GM10248 (cell line): Measurements from ENCODE around the gene CPNE5.

ENCODE experiments used
- CTCF ChIA-PET: fragments of 300-600 bp; sonication (Branson Sonifier 250); formaldehyde crosslinking; extraction: SDS; loops from one replicate; lab custom pipeline; 2021; ENCODE audit warnings: antibody characterized with exemption; lab: Yijun Ruan, JAX
- POLR2A ChIA-PET: fragments of 350-650 bp; sonication (Branson Sonifier 250); formaldehyde crosslinking; extraction: SDS; loops from one replicate; lab custom pipeline; 2020; ENCODE audit warnings: antibody characterized with exemption; lab: Yijun Ruan, JAX
- DNase-seq: peaks from one replicate; pipeline ENCODE4 v3.0.0; 2012; ENCODE audit errors: extremely low spot score
- TF ChIP-seq, protein P1 (sequence below): IDR thresholded peaks from 2 replicates; pipeline ENCODE4 v1.5.1; 2012; ENCODE audit warnings: mild to moderate bottlenecking, low read depth; ENCODE audit errors: extremely low read depth, missing control alignments, control extremely low read depth

Gene CPNE5

GRCh38 chr6:36803908-36804307 is 35.3 kb downstream of the CPNE5 start:
- TF ChIP-seq, protein P1, sequence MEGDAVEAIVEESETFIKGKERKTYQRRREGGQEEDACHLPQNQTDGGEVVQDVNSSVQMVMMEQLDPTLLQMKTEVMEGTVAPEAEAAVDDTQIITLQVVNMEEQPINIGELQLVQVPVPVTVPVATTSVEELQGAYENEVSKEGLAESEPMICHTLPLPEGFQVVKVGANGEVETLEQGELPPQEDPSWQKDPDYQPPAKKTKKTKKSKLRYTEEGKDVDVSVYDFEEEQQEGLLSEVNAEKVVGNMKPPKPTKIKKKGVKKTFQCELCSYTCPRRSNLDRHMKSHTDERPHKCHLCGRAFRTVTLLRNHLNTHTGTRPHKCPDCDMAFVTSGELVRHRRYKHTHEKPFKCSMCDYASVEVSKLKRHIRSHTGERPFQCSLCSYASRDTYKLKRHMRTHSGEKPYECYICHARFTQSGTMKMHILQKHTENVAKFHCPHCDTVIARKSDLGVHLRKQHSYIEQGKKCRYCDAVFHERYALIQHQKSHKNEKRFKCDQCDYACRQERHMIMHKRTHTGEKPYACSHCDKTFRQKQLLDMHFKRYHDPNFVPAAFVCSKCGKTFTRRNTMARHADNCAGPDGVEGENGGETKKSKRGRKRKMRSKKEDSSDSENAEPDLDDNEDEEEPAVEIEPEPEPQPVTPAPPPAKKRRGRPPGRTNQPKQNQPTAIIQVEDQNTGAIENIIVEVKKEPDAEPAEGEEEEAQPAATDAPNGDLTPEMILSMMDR, result no peak
- CTCF ChIA-PET, result interaction anchor here (0.7 to 1.7 kb wide), 4 partner anchors 8 to 22 kb away, joined by 3 read pairs; no protein-coding TSS in a partner anchor
- POLR2A ChIA-PET, result no interaction called here
- DNase-seq, result no peak

- POLR2A ChIA-PET, result interaction anchor here (0.6 kb wide), 1 partner anchor 43 kb away, joined by 3 read pairs; no protein-coding TSS in a partner anchor
- CTCF ChIA-PET, result interaction anchor here (0.7 to 1.7 kb wide), 3 partner anchors 8 to 21 kb away, joined by 3 read pairs; no protein-coding TSS in a partner anchor
- TF ChIP-seq, protein P1, result no peak
- DNase-seq, result no peak
Observed at GRCh38 chr6:36803482-36803881, 35.8 kb downstream of the CPNE5 start.

- ChIA-PET POLR2A (no interaction called here), CTCF (interaction anchor here (1.0 to 1.6 kb wide), 5 partner anchors 9 to 51 kb away, joined by 3 to 6 read pairs (median 4); no protein-coding TSS in a partner anchor)
- no peak for DNase-seq
- TF ChIP-seq, protein P1, result no peak
Observed at GRCh38 chr6:36800223-36801076, 38.8 kb downstream of the CPNE5 start.

DNA sequence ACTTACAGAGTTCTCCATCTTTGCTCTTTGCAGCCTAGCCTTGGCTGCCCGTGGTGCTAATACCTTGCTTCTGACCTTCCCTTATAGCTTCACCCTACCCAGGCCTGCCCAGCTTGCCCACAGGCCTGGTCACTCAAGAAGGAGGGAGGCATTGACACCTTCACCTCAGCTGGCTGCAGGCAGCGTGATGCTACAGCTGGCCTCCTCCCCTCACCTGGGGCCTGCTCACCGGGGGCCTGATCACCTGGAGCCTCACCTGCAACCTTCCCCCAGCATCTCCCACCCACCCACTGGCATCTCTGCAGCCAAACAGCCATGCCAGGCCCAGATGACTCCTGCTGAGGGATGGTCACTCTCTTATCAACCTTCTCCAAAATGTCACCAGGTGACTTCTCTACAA is 40.4 kb downstream of the CPNE5 start:
- CTCF ChIA-PET, result interaction anchor here (0.8 to 1.3 kb wide), 2 partner anchors 13 to 33 kb away, joined by 3 to 4 read pairs; no protein-coding TSS in a partner anchor
- TF ChIP-seq, protein P1, result no peak
- POLR2A ChIA-PET, result no interaction called here
- no peak for DNase-seq

GRCh38 chr6:36797653-36798052 is 41.6 kb downstream of the CPNE5 start:
- ChIA-PET POLR2A (no interaction called here), CTCF (interaction anchor here (1.0 to 2.9 kb wide), 3 partner anchors 15 to 31 kb away, joined by 3 to 9 read pairs (median 4); no protein-coding TSS in a partner anchor)
- TF ChIP-seq, protein P1, result no peak
- DNase-seq, result no peak

GRCh38 chr6:36797055-36797454 is 42.2 kb downstream of the CPNE5 start:
- POLR2A ChIA-PET, result no interaction called here
- no peak for DNase-seq
- TF ChIP-seq, protein P1, result no peak
- CTCF ChIA-PET, result interaction anchor here (1.0 to 2.9 kb wide), 5 partner anchors 15 to 182 kb away, joined by 3 to 9 read pairs (median 6); no protein-coding TSS in a partner anchor
